ENCODE results near the gene CTU2. TPM values are rescaled to one million over a fixed set of nuclear protein-coding genes. Genes with fewer than 3 reads are reported as not detected.

Gene CTU2
- total and polyA plus RNA-seq, 2 of the 4 experiments (the other 2 are of a cell fraction): 12.9 to 18.4 TPM

- H2BK15ac ChIP-seq (ENCODE audit: low read depth, low read length): no peak overlapping the region
- H3K4me2 ChIP-seq (ENCODE audit: low read depth, low read length): no peak overlapping the region
- H4K8ac ChIP-seq (ENCODE audit: low read depth in 2 of 2, low read length in 2 of 2): no peak overlapping the region
- TF ChIP-seq ELK1 (IDR thresholded peaks at IDR 0.05; ENCODE audit: borderline replicate concordance, low read depth, low read length): no peak
- TF ChIP-seq RCOR1 (IDR thresholded peaks at IDR 0.05; ENCODE audit: insufficient replicate concordance, low read length): no peak
- no peak for TF ChIP-seq BHLHE40 (IDR thresholded peaks at IDR 0.05; ENCODE audit: low read depth, low read length)
- no peak for TF ChIP-seq RFX5 (IDR thresholded peaks at IDR 0.05; ENCODE audit: low read depth, low read length)
- H3K27me3 ChIP-seq (ENCODE audit: control insufficient read depth, insufficient read depth, low read length): peaks cover 18% of the 10 kb centered on the region; the same call in 1 of the 2 replicates
- WGBS, 2 experiments (ENCODE audit: extremely low coverage in 2 of 2, insufficient read length in 1 of 2): 85% methylated on average over 17 of the region's 39 CpGs; no CpG with 5 or more reads in 1 of the 2 experiments
- H4K91ac ChIP-seq (ENCODE audit: insufficient read depth, low read depth, low read length): no peak overlapping the region
- no peak overlapping the region for H2AFZ ChIP-seq (replicated peaks; ENCODE audit: low read length, poor library complexity)
- ChIA-PET CTCF (no interaction called here), POLR2A (ENCODE audit: unreplicated experiment) (no interaction called here)
- no peaks in the 10 kb centered on the region for H3K9me1 ChIP-seq (ENCODE audit: insufficient read depth, low read length)
- ATAC-seq (ENCODE audit: low read depth) (no peak), DNase-seq (no peak)
- BruUV-seq (replicated peaks): no TSS peak
- no peaks in the 10 kb centered on the region for H3K9me3 ChIP-seq (ENCODE audit: control insufficient read depth, insufficient read depth, low read length)
- H2BK20ac ChIP-seq (ENCODE audit: low read depth, low read length): no peak overlapping the region
- no peak overlapping the region for H2BK120ac ChIP-seq (ENCODE audit: low read depth, low read length)
- no peaks in the 10 kb centered on the region for H3K4me1 ChIP-seq (ENCODE audit: control insufficient read depth, insufficient read depth, low read length)
- no peak overlapping the region for H3K18ac ChIP-seq (ENCODE audit: low read depth, low read length)
- no peak overlapping the region for H3K4me3 ChIP-seq (ENCODE audit: insufficient read depth, low read depth, low read length)
- H3K4ac ChIP-seq (ENCODE audit: low read depth, low read length): no peak overlapping the region
- no peak overlapping the region for H2AK9ac ChIP-seq (replicated peaks; ENCODE audit: low read depth, low read length, poor library complexity)
- no peak overlapping the region for H4K5ac ChIP-seq (ENCODE audit: low read depth, low read length)
- no peak overlapping the region for H2BK5ac ChIP-seq (ENCODE audit: low read depth, low read length, poor library complexity, severe bottlenecking)
- H3K23ac ChIP-seq (ENCODE audit: low read depth, low read length): no peak overlapping the region
- intact Hi-C loops (cut with micrococcal nuclease): no loop called here
- no peak overlapping the region for H2AK5ac ChIP-seq (ENCODE audit: low read depth, low read length)
- in situ Hi-C loops (cut with MboI; ENCODE audit: low sequenced_read_pairs): no loop called here
- peaks cover 18% of the 10 kb centered on the region for H3K36me3 ChIP-seq (ENCODE audit: control insufficient read depth, insufficient read depth, low read length)
- H3K9ac ChIP-seq (ENCODE audit: low read depth, low read length): no peak overlapping the region
- H3K27ac ChIP-seq (ENCODE audit: insufficient read depth, low read length): no peak overlapping the region
- H3K79me1 ChIP-seq (ENCODE audit: low read depth in 1 of 2, low read length in 2 of 2): no peaks in the 10 kb centered on the region
- H3K56ac ChIP-seq (ENCODE audit: extremely low read depth, insufficient read depth, low read length): no peak overlapping the region
- H4K20me1 ChIP-seq (ENCODE audit: insufficient read depth, low read length): no peaks in the 10 kb centered on the region; the same call in 1 of the 2 replicates
- dilution Hi-C loops (cut with HindIII; ENCODE audit: low sequenced_read_pairs, unreplicated experiment): no loop called here
- no peak overlapping the region for H3K14ac ChIP-seq (replicated peaks; ENCODE audit: low read depth, low read length)
These were observed 12.7 kb upstream of the CTU2 start for GRCh38 chr16:88693420-88694177.

Data from IMR-90 (cell line).